Hematopoietic multipotent progenitor cell treated with erythropoietin and hydrocortisone succinate and interleukin-3 and kit ligand, for 6 days (in vitro differentiated cells): ENCODE measurements around the gene FAM174C.

Experiments used
- DNase-seq: peaks from one replicate; pipeline ENCODE4 v3.0.0-alpha.2; 2015

The FAM174C gene

GRCh38 chr19:1263188-1263587 lies 12.1 kb upstream of the FAM174C start:
- peak; percentile 71 for DNase-seq

GRCh38 chr19:1264801-1265614 lies 10.3 kb upstream of the FAM174C start:
- DNase-seq = no peak

- peak; percentile 70 for DNase-seq
Observed at GRCh38 chr19:1265615-1266128, 9.7 kb upstream of the FAM174C start.

GRCh38 chr19:1266129-1266915 lies 9.0 kb upstream of the FAM174C start:
- peak; percentile 95 for DNase-seq

GRCh38 chr19:1266916-1267476 lies 8.3 kb upstream of the FAM174C start:
- DNase-seq = peak; percentile 61

DNA sequence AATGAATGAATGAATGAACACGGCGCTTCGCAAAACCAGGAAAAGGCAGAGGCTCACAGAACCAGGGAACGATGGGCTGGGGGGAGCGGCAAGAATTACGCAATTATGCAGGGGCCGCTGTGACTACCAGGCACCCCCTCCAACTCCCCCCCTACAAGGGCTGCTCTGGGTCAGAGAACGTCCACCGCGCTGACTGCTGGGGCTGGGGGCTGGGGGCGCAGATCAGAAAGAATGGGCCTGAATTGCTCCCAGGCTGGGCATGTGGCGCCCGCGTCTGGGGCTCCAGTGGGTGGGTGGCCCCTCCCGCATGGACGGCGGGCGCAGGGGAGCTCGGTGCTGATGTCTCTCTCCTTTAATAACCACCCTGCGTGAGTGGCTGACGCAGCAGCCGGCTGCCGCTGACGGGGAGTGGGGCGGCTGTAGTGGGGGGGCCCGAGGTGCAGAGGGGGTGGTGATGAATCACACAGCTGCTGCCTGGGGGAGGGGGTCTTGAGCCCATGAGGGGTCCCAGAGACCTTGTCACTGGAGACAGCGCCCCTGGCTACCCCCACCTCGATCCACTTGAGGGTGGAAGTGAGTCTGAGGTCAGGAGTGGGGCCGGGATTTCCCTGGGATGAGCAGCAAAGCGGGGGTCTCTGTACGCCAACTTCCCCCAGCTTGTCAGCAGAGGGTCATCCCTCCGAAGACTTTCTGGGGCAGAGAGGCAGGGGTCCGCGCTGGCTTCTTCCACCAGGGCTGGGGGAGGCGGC lies 7.7 kb upstream of the FAM174C start:
- no peak for DNase-seq

- no peak for DNase-seq
Observed at GRCh38 chr19:1268226-1269064, 6.9 kb upstream of the FAM174C start.

- peak; percentile 100 for DNase-seq
Observed at GRCh38 chr19:1269065-1269477, 6.3 kb upstream of the FAM174C start, which contains the start of gene CIRBP. CIRBP (plus strand) TSS chr19:1269332; CDS start chr19:1270934, 1,602 bp downstream.

DNA sequence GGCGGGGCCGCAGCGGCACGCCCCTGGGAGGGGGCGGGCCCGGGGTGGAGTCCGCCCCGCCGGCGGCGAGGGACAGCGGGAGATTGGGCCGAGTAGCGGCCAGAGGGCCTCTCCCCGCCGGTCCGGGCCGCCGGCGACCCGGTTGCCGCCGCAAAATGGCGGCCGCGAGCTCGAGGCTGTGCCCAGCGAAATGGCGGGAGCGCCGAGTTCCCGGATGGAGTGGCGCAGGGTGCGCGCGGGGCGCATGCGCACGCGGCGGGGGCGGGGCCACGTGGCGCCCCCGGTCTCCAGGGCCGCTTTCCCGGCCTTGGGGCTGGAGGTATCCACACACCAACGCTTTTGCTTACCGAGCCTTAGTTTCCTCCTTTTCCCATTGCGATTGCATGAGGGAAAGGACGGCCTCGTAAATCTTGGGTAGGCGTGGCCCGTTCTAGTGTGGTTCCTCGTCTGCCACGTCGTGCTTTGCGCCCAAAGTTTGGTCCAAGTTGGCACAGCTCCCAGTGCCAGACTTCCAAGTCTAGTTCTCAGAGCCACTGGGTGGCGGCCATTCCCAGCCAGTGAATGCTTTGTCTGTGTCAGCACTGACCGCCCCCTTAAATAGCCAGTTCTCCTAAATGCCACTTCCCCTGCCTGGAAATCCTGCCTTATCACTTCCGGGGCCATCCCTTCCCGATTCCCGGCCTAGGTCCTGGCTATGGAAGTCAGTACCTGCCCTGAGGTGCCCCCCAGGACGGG lies 5.7 kb upstream of the FAM174C start:
- DNase-seq = peak; percentile 88

DNA sequence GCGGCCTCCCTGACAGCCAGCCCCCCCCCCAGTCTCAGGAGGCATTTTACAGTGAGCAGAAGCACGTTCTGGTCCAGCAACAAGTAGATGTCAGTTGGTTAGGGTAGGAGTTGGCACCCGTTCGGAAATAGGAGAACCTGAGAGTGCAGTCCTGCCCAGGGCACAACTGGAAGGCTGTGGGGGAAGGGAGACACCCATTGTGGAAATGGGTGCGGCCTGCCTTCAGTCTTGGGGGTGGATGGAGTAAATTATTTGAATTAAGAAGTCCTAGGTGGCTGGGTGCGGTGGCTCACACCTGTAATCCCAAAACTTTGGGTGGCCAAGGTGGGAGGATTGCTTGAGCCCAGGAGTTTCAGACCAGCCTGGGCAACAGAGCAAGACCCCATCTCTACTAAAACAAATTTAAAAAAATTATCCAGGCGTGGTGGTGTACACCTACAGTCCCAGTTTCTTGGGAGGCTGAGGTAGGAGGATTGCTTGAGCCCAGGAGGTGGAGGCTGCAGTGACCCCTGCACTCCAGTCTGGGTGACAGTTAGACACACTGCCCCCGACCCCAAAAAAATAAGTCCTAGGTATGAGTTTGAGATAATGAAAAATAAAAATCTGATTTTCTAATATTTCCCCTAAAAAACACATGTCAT lies 5.0 kb upstream of the FAM174C start:
- DNase-seq = peak; percentile 72

GRCh38 chr19:1270854-1271527 lies 4.3 kb upstream of the FAM174C start:
- no peak for DNase-seq

DNA sequence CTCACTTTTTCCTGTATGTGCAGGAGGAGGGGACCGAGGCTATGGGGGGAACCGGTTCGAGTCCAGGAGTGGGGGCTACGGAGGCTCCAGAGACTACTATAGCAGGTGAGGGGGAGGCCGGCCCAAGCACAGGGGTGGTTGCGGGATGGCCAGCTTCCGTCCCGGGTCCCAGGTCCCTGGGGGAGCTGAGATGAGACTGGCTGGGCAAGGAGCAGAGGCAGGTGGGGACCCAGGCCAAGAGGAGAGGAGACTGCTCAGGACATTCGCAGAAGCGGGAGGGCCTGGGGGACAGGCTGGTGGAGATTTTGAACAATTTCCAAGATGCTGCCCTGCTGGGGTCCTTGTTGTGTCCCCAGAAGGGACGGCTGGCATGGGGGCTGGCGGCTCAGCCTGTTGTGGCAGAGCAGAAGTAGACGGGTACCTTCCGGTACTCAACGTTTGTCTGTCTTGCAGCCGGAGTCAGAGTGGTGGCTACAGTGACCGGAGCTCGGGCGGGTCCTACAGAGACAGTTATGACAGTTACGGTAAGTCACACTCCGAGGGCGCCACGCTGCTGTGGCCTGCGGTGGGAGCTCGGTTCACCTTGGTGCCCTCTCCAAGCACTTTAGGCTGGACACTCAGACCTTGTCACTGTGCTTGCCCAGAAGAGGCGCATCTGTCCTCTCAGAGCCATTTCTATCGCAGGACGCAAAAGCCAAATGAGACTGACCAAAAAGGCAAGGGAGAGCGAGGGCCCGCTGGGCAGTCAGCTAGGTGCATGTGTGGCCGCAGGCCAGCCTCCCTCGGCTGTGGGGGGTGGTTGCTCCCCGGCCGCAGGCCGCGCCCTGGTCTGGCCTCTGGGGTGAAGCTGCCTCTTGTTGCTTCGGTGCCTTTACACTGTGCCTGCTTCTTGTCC lies 3.6 kb upstream of the FAM174C start:
- DNase-seq = no peak

- no peak for DNase-seq
Observed at GRCh38 chr19:1272423-1273262, 2.7 kb upstream of the FAM174C start.

DNA sequence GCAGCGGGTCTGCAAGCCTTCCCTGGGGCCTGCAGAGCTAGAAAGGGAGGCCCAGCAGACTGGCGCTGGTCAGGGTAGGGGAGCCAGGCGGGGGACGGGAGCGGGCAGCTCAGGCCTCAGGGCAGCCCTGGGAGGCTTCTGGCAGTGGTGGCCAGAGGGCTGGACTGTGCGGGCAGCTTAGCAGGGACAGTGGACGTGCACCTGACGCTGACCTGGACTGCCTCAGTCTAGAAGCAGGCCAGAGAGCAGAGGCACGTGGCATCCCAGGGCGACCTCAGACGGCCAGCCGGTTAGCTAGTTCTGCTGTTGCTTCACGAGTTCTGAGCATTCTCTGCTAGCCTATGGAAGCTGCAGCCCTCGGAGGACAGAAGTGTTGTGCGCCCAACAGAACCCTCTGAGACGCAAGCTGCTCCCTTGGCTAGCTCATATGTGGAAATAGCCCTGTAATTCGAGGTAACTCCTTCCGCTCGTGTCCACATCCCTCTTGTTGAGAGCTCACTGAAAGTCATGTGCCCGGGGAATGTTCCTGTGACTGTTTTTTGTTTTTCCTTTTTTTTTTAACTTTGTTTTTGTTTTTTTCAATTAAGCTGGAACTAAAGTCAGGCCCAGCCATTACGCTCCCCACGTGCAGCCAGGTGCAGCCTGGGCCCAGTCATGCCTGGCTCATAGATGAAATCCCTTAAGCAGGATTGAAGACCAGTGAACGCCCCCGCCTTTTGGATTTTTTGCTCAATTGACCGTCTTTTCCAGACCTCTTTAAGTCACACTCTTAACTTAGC lies 1.9 kb upstream of the FAM174C start:
- DNase-seq = no peak

DNA sequence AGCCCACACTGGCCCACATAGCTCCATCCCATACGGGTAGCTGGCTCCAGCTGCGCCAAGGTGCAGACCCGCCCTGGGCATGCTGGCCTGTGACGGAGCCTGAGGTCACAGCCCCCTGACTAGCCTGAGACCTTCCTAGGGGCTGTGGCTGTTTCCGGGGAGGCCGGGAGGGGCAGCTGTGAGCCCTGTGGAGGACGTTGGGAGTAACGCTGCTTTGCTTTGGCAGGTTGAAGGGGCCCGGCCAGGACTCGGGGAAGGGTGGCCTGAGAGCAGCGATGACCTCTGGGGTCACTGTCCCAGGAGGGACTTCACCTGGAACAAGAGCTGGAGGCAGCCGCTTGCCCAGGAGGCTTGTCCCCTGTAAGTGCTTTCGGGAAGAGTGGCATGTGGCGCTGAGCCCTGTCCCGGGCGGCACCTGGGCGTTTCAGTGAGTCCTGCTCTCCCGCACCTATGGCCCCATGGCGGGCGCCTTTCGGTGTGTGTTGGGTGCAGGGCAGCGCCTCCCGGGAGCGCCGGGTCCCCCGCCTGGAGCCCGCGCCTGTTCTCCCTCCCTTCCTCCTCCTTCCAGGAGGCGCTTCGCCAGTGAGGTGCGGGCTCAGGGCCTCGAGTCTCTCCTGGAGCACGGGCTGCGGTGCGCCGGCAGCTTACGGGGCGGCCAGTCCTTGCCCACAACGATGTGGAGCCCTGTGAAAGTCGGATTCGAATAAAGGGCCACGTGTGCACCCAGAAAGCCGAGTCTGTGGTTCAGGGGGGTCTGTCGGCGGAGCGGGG lies 1.1 kb upstream of the FAM174C start:
- no peak for DNase-seq

DNA sequence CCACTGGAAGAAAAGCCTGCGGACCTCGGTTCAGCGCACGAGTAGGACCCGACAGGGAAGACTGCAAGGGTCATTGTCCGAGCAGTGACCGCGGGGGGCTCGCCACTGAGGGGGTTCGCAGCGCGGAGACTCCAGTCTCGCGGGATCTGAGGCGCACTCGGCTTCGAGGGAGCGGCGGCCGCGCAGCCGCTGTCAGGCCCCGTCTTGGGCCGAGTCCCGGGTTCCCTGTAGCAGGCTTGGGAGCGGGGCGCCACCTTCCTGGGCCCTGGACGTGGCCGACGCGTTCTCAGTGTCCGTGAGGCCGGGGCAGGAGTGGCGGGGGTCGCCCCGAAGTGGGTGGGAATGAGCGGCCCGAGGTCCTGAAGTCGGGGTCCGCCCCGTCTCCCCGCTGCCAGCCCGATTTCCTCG lies 474 bp upstream of the FAM174C start:
- no peak for DNase-seq
